SH-SY5Y (cell line): ENCODE measurements around the gene ASTL.

Source experiments
- GATA2 ChIP-seq: IDR thresholded peaks from 2 replicates; pipeline ENCODE4 v1.6.1; 2011; ENCODE audit warnings: mild to moderate bottlenecking, low read depth, low read length
- GATA3 ChIP-seq: IDR thresholded peaks from 2 replicates; pipeline ENCODE4 v1.6.1; 2011; ENCODE audit warnings: low read depth, mild to moderate bottlenecking, low read length, moderate library complexity

GRCh38 chr2:96089356-96090195, 48.7 kb downstream of the ASTL start:
- TF ChIP-seq GATA2 (no peak), GATA3 (no peak)
